CD4-positive, CD25-positive, alpha-beta regulatory T cell (primary cell): ENCODE measurements around the gene UQCRC2. TPM values are rescaled to one million over a fixed set of nuclear protein-coding genes. Genes with fewer than 3 reads are reported as not detected.
"Not testable (repeated sequence)": the region's sequence is repeated elsewhere in the genome, so short reads cannot be mapped to it uniquely, and the experiment has no call there.

Experiments
- ATAC-seq, 2 donors: fragments of 150-1000 bp; cut with Tn5 transposase; one replicate each; pipeline ENCODE4 v1.10.0; 2021; ENCODE audit warnings: low read depth in 2 of 2, moderate number of reproducible peaks in 2 of 2, moderate library complexity in 1 of 2
- DNase-seq, 3 donors: peaks; one replicate each; pipeline versions ENCODE4 v3.0.0 to v3.0.0-alpha.2; 2012 to 2022; ENCODE audit warnings: mixed read lengths in 1 of 3
- H3K27ac ChIP-seq: one replicate; pipeline ENCODE4 v1.7.0; 2013; ENCODE audit warnings: mild to moderate bottlenecking, low read length; ENCODE audit not compliant: insufficient read depth, poor library complexity, severe bottlenecking
- H3K27me3 ChIP-seq: one replicate; pipeline ENCODE4 v1.7.0; 2013; ENCODE audit warnings: low read length; ENCODE audit not compliant: control insufficient read depth, insufficient read depth
- H3K36me3 ChIP-seq: one replicate; pipeline ENCODE4 v1.7.0; 2013; ENCODE audit warnings: mild to moderate bottlenecking, low read length, moderate library complexity; ENCODE audit not compliant: control insufficient read depth, insufficient read depth
- H3K4me1 ChIP-seq: 2 replicates; pipeline ENCODE4 v1.7.0; 2013; ENCODE audit warnings: mild to moderate bottlenecking, low read length; ENCODE audit not compliant: insufficient read depth, control insufficient read depth, poor library complexity, severe bottlenecking
- H3K4me3 ChIP-seq: one replicate; pipeline ENCODE4 v1.7.0; 2013; ENCODE audit warnings: low read depth, mild to moderate bottlenecking, low read length, moderate library complexity
- H3K9me3 ChIP-seq, 2 experiments: 1 replicate in 1 of 2; 2 replicates in 1 of 2; pipeline ENCODE4 v1.7.0; 2013; ENCODE audit warnings: low read length in 2 of 2, mild to moderate bottlenecking in 1 of 2, moderate library complexity in 1 of 2; ENCODE audit not compliant: control insufficient read depth in 2 of 2
- H3K27ac Mint-ChIP-seq, 3 donors: one replicate each; pipeline ENCODE4 v1.8.0; 2020 to 2022; ENCODE audit warnings: mild to moderate bottlenecking in 3 of 3, mixed read lengths in 3 of 3, moderate library complexity in 2 of 3
- H3K27me3 Mint-ChIP-seq: one replicate; pipeline ENCODE4 v1.8.0; 2022; ENCODE audit warnings: mild to moderate bottlenecking, mixed read lengths
- H3K36me3 Mint-ChIP-seq: one replicate; pipeline ENCODE4 v1.8.0; 2020; ENCODE audit warnings: mixed read lengths
- H3K4me1 Mint-ChIP-seq, 4 donors: one replicate each; pipeline ENCODE4 v1.8.0; 2020 to 2022; ENCODE audit warnings: mixed read lengths in 4 of 4, mild to moderate bottlenecking in 1 of 4
- H3K4me3 Mint-ChIP-seq, 4 donors: one replicate each; pipeline ENCODE4 v1.8.0; 2020 to 2022; ENCODE audit warnings: mild to moderate bottlenecking in 4 of 4, mixed read lengths in 4 of 4, moderate library complexity in 3 of 4
- H3K9me3 Mint-ChIP-seq, 7 donors: one replicate each; pipeline ENCODE4 v1.8.0; 2020 to 2022; ENCODE audit warnings: mixed read lengths in 7 of 7, mild to moderate bottlenecking in 3 of 7, moderate library complexity in 2 of 7
- polyA plus RNA-seq, 4 donors: library from polyadenylated mRNA; unstranded; fragments of 300-500 nt; fragmentation: Illumina TruSeq; gene quantifications; one replicate each; pipeline ENCODE4 v1.2.3, GENCODE V29; 2021
- total RNA-seq: library from RNA; stranded (reverse); gene quantifications from one replicate; pipeline ENCODE4 v1.2.3, GENCODE V29; 2022

UQCRC2 gene
- total RNA-seq: 217 TPM
- 100 to 1,000 TPM; 164 to 218 (median 194) TPM for polyA plus RNA-seq

DNA sequence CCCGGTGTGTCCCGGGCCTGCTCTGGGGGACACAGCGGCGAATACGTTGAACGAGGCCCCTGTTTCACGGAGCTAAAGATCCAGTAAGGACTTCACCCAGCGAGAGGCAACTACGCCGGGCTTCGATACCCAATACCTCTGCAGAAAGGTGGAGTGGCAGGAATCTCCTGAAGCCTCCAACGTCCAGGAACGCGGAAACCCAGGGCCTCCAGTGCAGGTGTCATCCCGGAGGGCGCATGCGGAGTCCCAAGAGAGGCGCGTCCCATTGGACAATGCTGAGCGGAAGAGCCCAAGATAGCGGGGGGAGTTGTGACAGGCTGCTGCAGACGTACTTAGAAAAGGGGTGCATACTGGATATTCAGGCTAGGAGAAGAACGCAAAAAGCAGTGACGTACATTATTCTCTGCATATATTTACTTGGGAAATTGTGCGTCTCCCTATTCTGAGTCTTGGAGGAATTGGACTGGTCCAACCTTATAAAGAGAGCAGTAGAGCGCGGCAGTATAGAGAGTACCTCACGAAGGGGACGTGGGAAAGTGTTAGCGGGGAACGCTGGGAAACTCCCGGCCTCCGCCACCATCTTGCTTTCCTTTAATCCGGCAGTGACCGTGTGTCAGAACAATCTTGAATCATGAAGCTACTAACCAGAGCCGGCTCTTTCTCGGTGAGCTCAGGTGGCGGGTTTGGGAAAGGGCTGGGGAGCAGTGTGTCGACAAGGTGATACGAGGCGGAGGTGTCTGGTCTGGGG, at the start of gene UQCRC2:
TSS of gene UQCRC2 (plus strand) at position 569 of the 748 bp plus-strand sequence. CDS start at position 632, 63 bp downstream.
- peak within 1 kb of the TSS; percentile 99 to 100 (median 100) for H3K27ac Mint-ChIP-seq
- no peaks in the 10 kb centered on the region for H3K27me3 Mint-ChIP-seq
- peaks cover 21% of the 10 kb centered on the region for H3K36me3 Mint-ChIP-seq
- H3K36me3 ChIP-seq: peaks cover 11% of the 10 kb centered on the region
- peak within 1 kb of the TSS; percentile 99 for H3K27ac ChIP-seq
- H3K4me1 Mint-ChIP-seq: peaks cover 22 to 83% (median 48%) of the 10 kb centered on the region in 4 donors
- ATAC-seq (peak; percentile 91 to 93), DNase-seq (peak; percentile 85 to 95 (median 91))
- no peaks in the 10 kb centered on the region for H3K9me3 ChIP-seq
- peaks cover 62% of the 10 kb centered on the region for H3K4me1 ChIP-seq
- H3K4me3 Mint-ChIP-seq: peak within 1 kb of the TSS; percentile 96 to 100 (median 100)
- H3K4me3 ChIP-seq: peak within 1 kb of the TSS; percentile 98
- H3K9me3 Mint-ChIP-seq: no peaks in the 10 kb centered on the region
- no peaks in the 10 kb centered on the region for H3K27me3 ChIP-seq

DNA sequence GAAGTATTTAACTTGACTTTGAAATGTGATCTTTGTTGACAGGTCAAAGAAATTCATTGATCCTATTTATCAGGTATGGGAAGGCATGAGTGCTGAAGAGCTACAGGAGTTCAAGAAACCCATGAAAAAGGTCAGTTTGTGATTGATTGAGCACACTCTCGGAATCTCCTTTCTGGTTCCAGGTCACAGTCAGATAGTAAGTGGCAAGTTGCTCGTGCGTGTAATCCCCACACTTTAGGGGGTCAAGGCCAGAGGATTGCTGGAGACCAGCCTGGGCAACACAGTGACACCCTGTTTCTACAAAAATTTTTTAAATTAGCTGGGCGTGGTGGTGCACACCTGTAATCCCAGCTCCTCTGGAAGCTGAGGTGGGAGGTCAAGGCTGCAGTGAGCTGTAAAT, 20.5 kb upstream of the UQCRC2 start:
- H3K27me3 ChIP-seq, H3K27ac Mint-ChIP-seq, H3K4me3 ChIP-seq, H3K9me3 ChIP-seq, ATAC-seq, H3K4me3 Mint-ChIP-seq, H3K9me3 Mint-ChIP-seq, H3K4me1 ChIP-seq, DNase-seq, H3K36me3 ChIP-seq, H3K27ac ChIP-seq, H3K27me3 Mint-ChIP-seq, H3K36me3 Mint-ChIP-seq: not testable (repeated sequence)
- peaks cover 0 to 16% (median 3%) of the 10 kb centered on the region in 4 donors for H3K4me1 Mint-ChIP-seq

DNA sequence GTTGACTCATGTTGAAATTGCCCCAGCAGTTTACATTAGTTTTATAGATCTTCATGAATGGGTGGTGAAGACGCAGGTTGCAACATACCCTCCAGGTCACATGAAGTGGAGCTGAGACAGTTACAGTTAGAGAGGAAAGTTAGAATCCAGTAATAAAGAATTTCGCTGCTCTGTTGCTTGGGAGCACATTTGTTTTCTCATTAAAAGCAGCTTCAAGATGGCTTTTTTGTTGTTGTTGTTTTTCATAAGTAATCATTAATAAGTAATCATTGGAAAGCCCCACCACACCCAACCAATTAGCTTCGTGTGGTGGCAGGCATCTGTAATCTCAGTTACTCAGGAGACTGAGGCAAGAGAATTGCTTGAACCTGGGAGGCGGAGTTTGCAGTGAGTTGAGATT, 19.8 kb upstream of the UQCRC2 start:
- peaks cover 0 to 16% (median 3%) of the 10 kb centered on the region in 4 donors for H3K4me1 Mint-ChIP-seq
- ATAC-seq, H3K4me1 ChIP-seq, H3K27ac Mint-ChIP-seq, H3K4me3 Mint-ChIP-seq, H3K4me3 ChIP-seq, DNase-seq, H3K9me3 Mint-ChIP-seq, H3K27ac ChIP-seq, H3K36me3 ChIP-seq, H3K9me3 ChIP-seq, H3K27me3 ChIP-seq, H3K36me3 Mint-ChIP-seq, H3K27me3 Mint-ChIP-seq: not testable (repeated sequence)

DNA sequence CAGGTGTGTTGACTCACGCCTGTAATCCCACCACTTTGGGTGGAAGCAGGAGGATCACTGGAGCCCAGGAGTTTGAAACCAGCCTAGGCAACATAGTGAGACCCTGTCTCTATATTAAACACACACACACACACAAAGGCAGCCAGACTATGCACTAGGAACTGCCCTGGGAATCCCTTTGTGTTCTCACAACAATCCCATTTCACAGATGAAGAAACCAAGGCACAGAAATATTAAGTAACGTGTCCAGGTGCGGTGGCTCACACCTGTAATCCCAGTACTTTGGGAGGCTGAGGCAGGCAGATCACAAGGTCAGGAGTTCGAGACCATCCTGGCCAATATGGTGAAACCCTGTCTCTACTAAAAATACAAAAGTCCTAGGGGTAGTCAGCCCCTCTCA, 19.4 kb upstream of the UQCRC2 start:
- H3K9me3 ChIP-seq, H3K27me3 Mint-ChIP-seq, H3K4me1 ChIP-seq, H3K27me3 ChIP-seq, H3K36me3 ChIP-seq, ATAC-seq, H3K4me3 Mint-ChIP-seq, H3K4me3 ChIP-seq, H3K9me3 Mint-ChIP-seq, DNase-seq, H3K27ac ChIP-seq, H3K36me3 Mint-ChIP-seq: not testable (repeated sequence)
- peak overlapping the region in 1 of 3 donors; percentile 78 for H3K27ac Mint-ChIP-seq
- H3K4me1 Mint-ChIP-seq: peaks cover 0 to 16% (median 3%) of the 10 kb centered on the region in 4 donors

- H3K27me3 Mint-ChIP-seq, H3K4me3 Mint-ChIP-seq, H3K36me3 ChIP-seq, H3K9me3 Mint-ChIP-seq, DNase-seq, H3K4me3 ChIP-seq, H3K9me3 ChIP-seq, ATAC-seq, H3K27ac Mint-ChIP-seq, H3K27ac ChIP-seq, H3K36me3 Mint-ChIP-seq, H3K27me3 ChIP-seq, H3K4me1 ChIP-seq: not testable (repeated sequence)
- H3K4me1 Mint-ChIP-seq: peaks cover 0 to 16% (median 5%) of the 10 kb centered on the region in 4 donors
Measured at GRCh38 chr16:21936216-21936615, 16.9 kb upstream of the UQCRC2 start.

DNA sequence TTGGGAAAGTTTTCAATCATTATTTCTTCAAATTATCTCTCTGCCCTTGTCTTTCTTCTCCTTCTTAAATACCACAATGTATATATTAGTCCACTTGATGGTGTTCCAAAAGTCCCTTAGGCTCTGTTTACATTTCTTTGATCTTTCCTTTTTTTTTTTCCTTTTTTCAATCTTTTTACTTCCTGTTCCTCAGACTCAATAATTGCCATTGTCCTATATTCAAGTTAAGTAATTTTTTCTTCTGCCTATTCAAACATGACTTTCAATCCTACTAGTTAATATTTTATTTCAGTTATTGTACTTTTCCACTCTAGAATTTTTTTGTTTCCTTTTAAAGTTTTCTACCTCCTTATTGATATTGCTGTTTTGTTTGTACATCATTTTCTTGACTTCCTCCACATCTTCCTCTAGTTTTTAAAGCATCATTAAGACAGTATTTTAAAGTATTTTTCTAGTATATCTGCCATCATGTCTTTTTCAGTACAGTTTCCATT, 15.8 kb upstream of the UQCRC2 start:
- Mint-ChIP-seq H3K4me3 (peak overlapping the region in 1 of 4 donors; percentile 16), H3K27me3 (no peaks in the 10 kb centered on the region), H3K36me3 (peaks cover 2% of the 10 kb centered on the region), H3K4me1 (peaks cover 3 to 16% (median 5%) of the 10 kb centered on the region in 4 donors), H3K27ac (peak overlapping the region in 1 of 3 donors; percentile 2), H3K9me3 (no peaks in the 10 kb centered on the region)
- DNase-seq (no peak), ATAC-seq (no peak)
- H3K36me3 ChIP-seq: no peaks in the 10 kb centered on the region
- H3K4me1 ChIP-seq: no peaks in the 10 kb centered on the region
- H3K27me3 ChIP-seq: no peaks in the 10 kb centered on the region
- no peaks in the 10 kb centered on the region for H3K9me3 ChIP-seq
- H3K27ac ChIP-seq: no peak overlapping the region
- no peak overlapping the region for H3K4me3 ChIP-seq

- ATAC-seq (no peak), DNase-seq (no peak)
- H3K4me3 Mint-ChIP-seq: no peak overlapping the region
- Histone ChIP-seq H3K9me3 (no peaks in the 10 kb centered on the region), H3K27ac (no peak overlapping the region), H3K4me3 (no peak overlapping the region), H3K4me1 (no peaks in the 10 kb centered on the region), H3K27me3 (no peaks in the 10 kb centered on the region), H3K36me3 (no peaks in the 10 kb centered on the region)
- H3K27me3 Mint-ChIP-seq: no peaks in the 10 kb centered on the region
- H3K4me1 Mint-ChIP-seq: peaks cover 0 to 5% (median 4%) of the 10 kb centered on the region in 4 donors
- H3K9me3 Mint-ChIP-seq: no peaks in the 10 kb centered on the region
- peaks cover 9% of the 10 kb centered on the region for H3K36me3 Mint-ChIP-seq
- no peak overlapping the region for H3K27ac Mint-ChIP-seq
Measured at GRCh38 chr16:21940570-21940969, 12.6 kb upstream of the UQCRC2 start.

- no peaks in the 10 kb centered on the region for H3K27me3 ChIP-seq
- no peaks in the 10 kb centered on the region for H3K27me3 Mint-ChIP-seq
- no peaks in the 10 kb centered on the region for H3K36me3 ChIP-seq
- H3K36me3 Mint-ChIP-seq: peaks cover 15% of the 10 kb centered on the region
- H3K27ac Mint-ChIP-seq: no peak overlapping the region
- no peaks in the 10 kb centered on the region for H3K9me3 ChIP-seq
- H3K4me1 Mint-ChIP-seq: peaks cover 13 to 18% (median 15%) of the 10 kb centered on the region in 4 donors
- H3K4me3 Mint-ChIP-seq: no peak overlapping the region
- H3K9me3 Mint-ChIP-seq: no peaks in the 10 kb centered on the region
- DNase-seq (no peak), ATAC-seq (no peak)
- H3K4me1 ChIP-seq: peaks cover 9% of the 10 kb centered on the region
- H3K27ac ChIP-seq: no peak overlapping the region
- no peak overlapping the region for H3K4me3 ChIP-seq
Measured at GRCh38 chr16:21943571-21943970, 9.6 kb upstream of the UQCRC2 start.
